Measurements from ENCODE around the gene MRPS18C.

DNA sequence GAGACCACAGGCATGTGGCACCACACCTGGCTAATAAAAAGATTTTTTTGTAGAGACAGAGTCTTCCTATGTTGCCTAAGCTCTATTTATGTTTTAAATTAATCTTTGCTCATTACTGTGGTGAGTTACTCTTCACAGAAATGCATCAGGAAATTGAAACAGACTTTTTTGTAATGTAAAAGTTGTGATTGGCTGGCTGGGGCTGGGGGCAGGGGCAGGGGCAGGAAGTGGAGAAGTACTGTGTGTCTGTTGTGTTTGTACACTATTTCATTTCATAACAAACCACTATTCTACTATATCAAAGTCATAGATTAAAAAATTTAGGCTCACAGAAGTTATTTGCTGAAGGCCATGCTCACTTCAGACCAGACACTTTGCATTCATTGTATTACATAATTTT, 48.1 kb downstream of the MRPS18C start:
- no peak for TF ChIP-seq EZH2 (optimal IDR thresholded peaks at IDR 0.05; ENCODE audit: low read depth, low read length)
- TF ChIP-seq CTCF (IDR thresholded peaks at IDR 0.05; ENCODE audit: low read length): no peak
- no peak for TF ChIP-seq EZH2phosphoT487 (IDR thresholded peaks at IDR 0.05; ENCODE audit: low read length)

Measured in MM.1S (cell line).